IMR-90 (cell line): ENCODE results near the gene CDC45. TPM values are rescaled to one million over a fixed set of nuclear protein-coding genes. Genes with fewer than 3 reads are reported as not detected.

ENCODE experiments used
- ATAC-seq: fragments of 200-7000 bp; cut with Tn5 transposase; 2 replicates; pipeline ENCODE4 v1.9.1; 2020; ENCODE audit warnings: low read depth, mild to moderate bottlenecking, moderate library complexity
- BruUV-seq: library from RNA; stranded (reverse); fragments of 400-500 nt; replicated peaks from 2 replicates; lab custom pipeline; 2021; lab: Mats Ljungman, UMichigan
- CTCF ChIA-PET: fragments of 300-600 bp; formaldehyde crosslinking; extraction: SDS; loops from one replicate; lab custom pipeline; 2021; ENCODE audit warnings: antibody characterized with exemption; lab: Yijun Ruan, JAX
- POLR2A ChIA-PET: fragments of 300-600 bp; sonication (Branson Sonifier 250); formaldehyde crosslinking; loops from one replicate; lab custom pipeline; 2022; ENCODE audit warnings: antibody characterized with exemption; ENCODE audit not compliant: unreplicated experiment; lab: Charles Lee
- DNase-seq: peaks from one replicate; pipeline ENCODE4 v3.0.0; 2013
- H2AFZ ChIP-seq: replicated peaks from 2 replicates; pipeline ENCODE3; 2013; ENCODE audit warnings: low read length, mild to moderate bottlenecking; ENCODE audit not compliant: poor library complexity
- H2AK5ac ChIP-seq: 2 replicates; pipeline ENCODE4 v1.6.1; 2013; ENCODE audit warnings: low read depth, low read length, inconsistent platforms
- H2AK9ac ChIP-seq: replicated peaks from 2 replicates; pipeline ENCODE3; 2013; ENCODE audit warnings: mild to moderate bottlenecking, low read depth, low read length, moderate library complexity; ENCODE audit not compliant: poor library complexity
- H2BK120ac ChIP-seq: 2 replicates; pipeline ENCODE4 v1.6.1; 2013; ENCODE audit warnings: low read depth, low read length, inconsistent platforms
- H2BK15ac ChIP-seq: 3 replicates; pipeline ENCODE4 v1.6.1; 2013; ENCODE audit warnings: low read depth, low read length, inconsistent platforms
- H2BK20ac ChIP-seq: 2 replicates; pipeline ENCODE4 v1.6.1; 2013; ENCODE audit warnings: low read depth, mild to moderate bottlenecking, inconsistent platforms, low read length, moderate library complexity
- H2BK5ac ChIP-seq: 2 replicates; pipeline ENCODE4 v1.6.1; 2013; ENCODE audit warnings: mild to moderate bottlenecking, low read depth, low read length, inconsistent platforms; ENCODE audit not compliant: poor library complexity, severe bottlenecking
- H3K14ac ChIP-seq: replicated peaks from 2 replicates; pipeline ENCODE4 v1.6.1; 2013; ENCODE audit warnings: low read depth, low read length, inconsistent platforms
- H3K18ac ChIP-seq: 2 replicates; pipeline ENCODE4 v1.6.1; 2013; ENCODE audit warnings: low read depth, low read length, control low read depth
- H3K23ac ChIP-seq: 2 replicates; pipeline ENCODE4 v1.6.1; 2013; ENCODE audit warnings: low read depth, low read length, inconsistent platforms
- H3K27ac ChIP-seq: 2 replicates; pipeline ENCODE4 v1.5.1; 2013; ENCODE audit warnings: mild to moderate bottlenecking, control low read depth, low read length; ENCODE audit not compliant: insufficient read depth
- H3K27me3 ChIP-seq: 2 replicates; pipeline ENCODE4 v1.6.1; 2013; ENCODE audit warnings: low read length; ENCODE audit not compliant: control insufficient read depth, insufficient read depth
- H3K36me3 ChIP-seq: 2 replicates; pipeline ENCODE4 v1.6.1; 2013; ENCODE audit warnings: low read length, mixed read lengths; ENCODE audit not compliant: control insufficient read depth, insufficient read depth
- H3K4ac ChIP-seq: 2 replicates; pipeline ENCODE4 v1.6.1; 2013; ENCODE audit warnings: low read depth, low read length, inconsistent platforms
- H3K4me1 ChIP-seq: 2 replicates; pipeline ENCODE4 v1.6.1; 2013; ENCODE audit warnings: low read length, mixed read lengths; ENCODE audit not compliant: control insufficient read depth, insufficient read depth
- H3K4me2 ChIP-seq: 2 replicates; pipeline ENCODE4 v1.6.1; 2013; ENCODE audit warnings: low read depth, mild to moderate bottlenecking, control low read depth, low read length, moderate library complexity
- H3K4me3 ChIP-seq: 2 replicates; pipeline ENCODE4 v1.5.1; 2013; ENCODE audit warnings: low read depth, mild to moderate bottlenecking, control low read depth, low read length, moderate library complexity; ENCODE audit not compliant: insufficient read depth
- H3K56ac ChIP-seq: 2 replicates; pipeline ENCODE4 v1.6.1; 2013; ENCODE audit warnings: low read length, inconsistent platforms; ENCODE audit not compliant: insufficient read depth; ENCODE audit errors: extremely low read depth
- H3K79me1 ChIP-seq, 2 experiments: 2 replicates each; pipeline ENCODE4 v1.6.1; 2013; ENCODE audit warnings: low read length in 2 of 2, inconsistent platforms in 1 of 2, low read depth in 1 of 2
- H3K9ac ChIP-seq: 2 replicates; pipeline ENCODE4 v1.6.1; 2013; ENCODE audit warnings: low read depth, low read length, control low read depth
- H3K9me1 ChIP-seq: 2 replicates; pipeline ENCODE4 v1.6.1; 2013; ENCODE audit warnings: low read length, inconsistent platforms; ENCODE audit not compliant: insufficient read depth
- H3K9me3 ChIP-seq: 2 replicates; pipeline ENCODE4 v1.6.1; 2013; ENCODE audit warnings: low read length; ENCODE audit not compliant: control insufficient read depth, insufficient read depth
- H4K20me1 ChIP-seq: 2 replicates; pipeline ENCODE4 v1.6.1; 2013; ENCODE audit warnings: low read length, inconsistent platforms; ENCODE audit not compliant: insufficient read depth
- H4K5ac ChIP-seq: 2 replicates; pipeline ENCODE4 v1.6.1; 2013; ENCODE audit warnings: mild to moderate bottlenecking, low read depth, low read length, control low read depth
- H4K8ac ChIP-seq, 2 experiments: 2 replicates each; pipeline ENCODE4 v1.6.1; 2013; ENCODE audit warnings: low read depth in 2 of 2, low read length in 2 of 2, control low read depth in 1 of 2, inconsistent platforms in 1 of 2
- H4K91ac ChIP-seq: 2 replicates; pipeline ENCODE4 v1.6.1; 2013; ENCODE audit warnings: low read depth, low read length, inconsistent platforms; ENCODE audit not compliant: insufficient read depth
- BHLHE40 ChIP-seq: fragments of 150-350 bp; IDR thresholded peaks from 2 replicates; pipeline ENCODE4 v1.6.1; 2016; ENCODE audit warnings: mild to moderate bottlenecking, low read depth, low read length
- WGBS, 2 experiments: methylation state at CpG; one replicate each; pipeline versions ENCODE4 v1.1.5 to v1.1.7; 2013; ENCODE audit warnings: missing lambda C conversion rate in 2 of 2; ENCODE audit not compliant: insufficient read length in 1 of 2; ENCODE audit errors: extremely low coverage in 2 of 2; 5-methylcytosine and 5-hydroxymethylcytosine counted together
- dilution Hi-C: fragments of 300-500 bp; cut with HindIII; formaldehyde crosslinking; loops from one replicate; pipeline ENCODE4 v1.14.3; 2018; ENCODE audit warnings: low sequenced_read_pairs; ENCODE audit not compliant: unreplicated experiment
- in situ Hi-C: fragments of 300-500 bp; cut with MboI; formaldehyde crosslinking; loops from 3 replicates; pipeline ENCODE4 v1.14.3; 2019; ENCODE audit warnings: low sequenced_read_pairs, inconsistent platforms, mixed read lengths
- intact Hi-C: fragments of 100-400 bp; cut with micrococcal nuclease; formaldehyde crosslinking; loops from 2 replicates; pipeline ENCODE4 v1.10.0; 2022
- polyA plus RNA-seq, 3 experiments: library from polyadenylated mRNA; depleted of rRNA; stranded (reverse); fragments of >200 nt; gene quantifications; 2 replicates each; pipeline ENCODE4 v1.2.3, GENCODE V29; 2012; ENCODE audit warnings: low replicate concordance in 1 of 3
- total RNA-seq: library from RNA; depleted of rRNA; stranded (reverse); fragments of >200 nt; gene quantifications from 2 replicates; pipeline ENCODE4 v1.2.3, GENCODE V29; 2012

The CDC45 gene
- total and polyA plus RNA-seq, 2 of the 4 experiments (the other 2 are of a cell fraction) = 22.7 to 44.6 TPM

DNA sequence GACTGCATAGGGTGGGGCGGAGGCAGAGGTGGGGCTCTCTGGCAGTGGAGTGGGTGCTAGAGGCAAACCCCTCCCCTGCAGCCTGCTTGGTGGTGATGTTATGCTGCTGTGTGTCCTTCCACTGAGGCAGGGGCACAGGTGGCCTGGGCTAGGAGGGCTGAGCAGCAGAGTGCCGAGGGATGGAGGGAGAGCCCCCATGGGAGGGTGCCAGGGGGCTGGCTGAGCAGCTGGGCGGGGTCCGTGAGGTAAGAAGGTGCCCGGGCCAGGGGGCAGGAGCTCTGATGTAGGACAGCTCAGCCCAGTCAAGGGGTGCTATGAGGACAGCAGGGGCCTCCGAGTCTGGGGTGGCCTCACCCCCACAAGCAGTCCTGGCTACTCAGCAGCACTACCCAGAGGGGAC lies 40.3 kb downstream of the CDC45 start:
- H4K5ac ChIP-seq = no peak overlapping the region
- no peak overlapping the region for H2BK20ac ChIP-seq
- no peaks in the 10 kb centered on the region for H3K79me1 ChIP-seq
- no peak for TF ChIP-seq BHLHE40
- no peak overlapping the region for H3K23ac ChIP-seq
- H3K9me1 ChIP-seq = no peaks in the 10 kb centered on the region
- no peaks in the 10 kb centered on the region for H3K9me3 ChIP-seq
- peaks cover 15% of the 10 kb centered on the region for H3K27me3 ChIP-seq
- no peak overlapping the region for H3K4me3 ChIP-seq
- peaks cover 4% of the 10 kb centered on the region for H4K20me1 ChIP-seq
- no peak overlapping the region for H3K4me2 ChIP-seq
- 100% methylated on average over 1 of the region's 6 CpGs; no CpG with 5 or more reads in 1 of the 2 experiments for WGBS, 2 experiments
- no peak for ATAC-seq
- no peaks in the 10 kb centered on the region for H3K36me3 ChIP-seq
- H2BK120ac ChIP-seq = no peak overlapping the region
- H3K4me1 ChIP-seq = no peaks in the 10 kb centered on the region; the same call in 1 of the 2 replicates
- no peak overlapping the region for H2AFZ ChIP-seq
- H3K9ac ChIP-seq = no peak overlapping the region
- H4K8ac ChIP-seq = no peak overlapping the region
- intact Hi-C loops (no loop called here), dilution Hi-C loops (no loop called here), in situ Hi-C loops (no loop called here)
- ChIA-PET POLR2A (no interaction called here), CTCF (no interaction called here)
- H3K14ac ChIP-seq = no peak overlapping the region
- no peak overlapping the region for H3K4ac ChIP-seq
- no peak for DNase-seq
- no peak overlapping the region for H3K56ac ChIP-seq
- no peak overlapping the region for H3K27ac ChIP-seq
- no TSS peak for BruUV-seq
- no peak overlapping the region for H2BK15ac ChIP-seq
- no peak overlapping the region for H2BK5ac ChIP-seq
- H2AK5ac ChIP-seq = no peak overlapping the region
- H4K91ac ChIP-seq = no peak overlapping the region
- no peak overlapping the region for H2AK9ac ChIP-seq
- H3K18ac ChIP-seq = no peak overlapping the region
